ENCODE measurements around the gene KLHL22. TPM values are rescaled to one million over a fixed set of nuclear protein-coding genes. Genes with fewer than 3 reads are reported as not detected.

The KLHL22 gene
- total RNA-seq, 1 donor from 2014 or later: 14.3 TPM

- Histone ChIP-seq H3K9ac (no peak overlapping the region), H4K20me1 (ENCODE audit: low read depth) (no peaks in the 10 kb centered on the region), H3K27ac (no peak overlapping the region), H3K4me1 (no peaks in the 10 kb centered on the region), H3K4me3 (no peak overlapping the region), H3K27me3 (no peaks in the 10 kb centered on the region), H3K79me2 (ENCODE audit: low read depth) (no peaks in the 10 kb centered on the region), H3K9me3 (ENCODE audit: low read depth) (no peaks in the 10 kb centered on the region), H2AFZ (replicated peaks) (no peak overlapping the region), H3K36me3 (no peaks in the 10 kb centered on the region), H3F3A (ENCODE audit: low read depth) (no peaks in the 10 kb centered on the region), H3K4me2 (no peak overlapping the region)
- peaks cover 2% of the 10 kb centered on the region for H3K27me3 Mint-ChIP-seq (ENCODE audit: insufficient read depth, low read depth)
- H3K36me3 Mint-ChIP-seq: peaks cover 45% of the 10 kb centered on the region
- H3K4me1 Mint-ChIP-seq: peaks cover 2% of the 10 kb centered on the region
- no peaks in the 10 kb centered on the region for H3K9me3 Mint-ChIP-seq
- no peak for DNase-seq (ENCODE audit: low spot score)
- no peak overlapping the region for H3K27ac Mint-ChIP-seq
- no peak for TF ChIP-seq EZH2 (IDR thresholded peaks at IDR 0.05)
- TF ChIP-seq CTCF (IDR thresholded peaks at IDR 0.05): no peak
- no peak for TF ChIP-seq EZH2phosphoT487 (IDR thresholded peaks at IDR 0.05)
- H3K4me3 Mint-ChIP-seq: no peak overlapping the region
These were observed 45.1 kb downstream of the KLHL22 start for GRCh38 chr22:20450551-20450906.

GRCh38 chr22:20449819-20450550 lies 45.6 kb downstream of the KLHL22 start:
- no peak overlapping the region for H3K27ac Mint-ChIP-seq
- H3K4me1 ChIP-seq: no peaks in the 10 kb centered on the region
- peaks cover 40% of the 10 kb centered on the region for H3K36me3 Mint-ChIP-seq
- no peak overlapping the region for H3K9ac ChIP-seq
- no peaks in the 10 kb centered on the region for H3F3A ChIP-seq (ENCODE audit: low read depth)
- H3K27me3 ChIP-seq: no peaks in the 10 kb centered on the region
- no peak overlapping the region for H2AFZ ChIP-seq (replicated peaks)
- H3K36me3 ChIP-seq: no peaks in the 10 kb centered on the region
- no peak overlapping the region for H3K4me2 ChIP-seq
- no peak for DNase-seq (ENCODE audit: low spot score)
- H3K9me3 Mint-ChIP-seq: no peaks in the 10 kb centered on the region
- TF ChIP-seq EZH2 (IDR thresholded peaks at IDR 0.05) (no peak), EZH2phosphoT487 (IDR thresholded peaks at IDR 0.05) (no peak), CTCF (IDR thresholded peaks at IDR 0.05) (no peak)
- H3K27me3 Mint-ChIP-seq (ENCODE audit: insufficient read depth, low read depth): peaks cover 2% of the 10 kb centered on the region
- peaks cover 2% of the 10 kb centered on the region for H3K4me1 Mint-ChIP-seq
- no peak overlapping the region for H3K4me3 Mint-ChIP-seq
- no peak overlapping the region for H3K4me3 ChIP-seq
- no peaks in the 10 kb centered on the region for H3K79me2 ChIP-seq (ENCODE audit: low read depth)
- no peaks in the 10 kb centered on the region for H3K9me3 ChIP-seq (ENCODE audit: low read depth)
- no peaks in the 10 kb centered on the region for H4K20me1 ChIP-seq (ENCODE audit: low read depth)
- no peak overlapping the region for H3K27ac ChIP-seq

- Histone ChIP-seq H3K4me1 (no peaks in the 10 kb centered on the region), H3K9ac (no peak overlapping the region), H3K27me3 (no peaks in the 10 kb centered on the region), H3K4me3 (no peak overlapping the region), H3K9me3 (ENCODE audit: low read depth) (no peaks in the 10 kb centered on the region), H3K79me2 (ENCODE audit: low read depth) (no peaks in the 10 kb centered on the region), H3K27ac (no peak overlapping the region), H2AFZ (replicated peaks) (no peak overlapping the region), H4K20me1 (ENCODE audit: low read depth) (no peaks in the 10 kb centered on the region), H3K36me3 (no peaks in the 10 kb centered on the region), H3K4me2 (no peak overlapping the region), H3F3A (ENCODE audit: low read depth) (no peaks in the 10 kb centered on the region)
- no peaks in the 10 kb centered on the region for H3K9me3 Mint-ChIP-seq
- H3K36me3 Mint-ChIP-seq: peaks cover 41% of the 10 kb centered on the region
- no peak for TF ChIP-seq CTCF (IDR thresholded peaks at IDR 0.05)
- no peak for TF ChIP-seq EZH2phosphoT487 (IDR thresholded peaks at IDR 0.05)
- no peak for TF ChIP-seq EZH2 (IDR thresholded peaks at IDR 0.05)
- no peak overlapping the region for H3K4me3 Mint-ChIP-seq
- no peaks in the 10 kb centered on the region for H3K27me3 Mint-ChIP-seq (ENCODE audit: insufficient read depth, low read depth)
- no peak for DNase-seq (ENCODE audit: low spot score)
- H3K4me1 Mint-ChIP-seq: no peaks in the 10 kb centered on the region
- H3K27ac Mint-ChIP-seq: no peak overlapping the region
These were observed 47.0 kb downstream of the KLHL22 start for GRCh38 chr22:20448630-20449029.
